Frontal cortex (tissue), 4 donors: ENCODE measurements around the gene UNC13D. TPM values are rescaled to one million over a fixed set of nuclear protein-coding genes. Genes with fewer than 3 reads are reported as not detected.
"Not testable (repeated sequence)": the region's sequence is repeated elsewhere in the genome, so short reads cannot be mapped to it uniquely, and the experiment has no call there.

ENCODE experiments used
- DNase-seq, 2 donors: peaks; one replicate each; pipeline ENCODE4 v3.0.0; 2012; ENCODE audit warnings: low spot score in 2 of 2
- FAIRE-seq: peaks from 2 replicates; lab custom pipeline; 2012; peaks lifted over from hg19 to GRCh38; lab: Jason Lieb, UNC
- total RNA-seq: library from RNA; depleted of rRNA; stranded (reverse); fragments of >200 nt; gene quantifications from one replicate; pipeline ENCODE4 v1.2.3, GENCODE V29; 2014
- donor health status: control.
- donor health status: control.
- donor health status: control.

The UNC13D gene
- total RNA-seq, 1 donor from 2014 or later: 0.41 TPM

DNA sequence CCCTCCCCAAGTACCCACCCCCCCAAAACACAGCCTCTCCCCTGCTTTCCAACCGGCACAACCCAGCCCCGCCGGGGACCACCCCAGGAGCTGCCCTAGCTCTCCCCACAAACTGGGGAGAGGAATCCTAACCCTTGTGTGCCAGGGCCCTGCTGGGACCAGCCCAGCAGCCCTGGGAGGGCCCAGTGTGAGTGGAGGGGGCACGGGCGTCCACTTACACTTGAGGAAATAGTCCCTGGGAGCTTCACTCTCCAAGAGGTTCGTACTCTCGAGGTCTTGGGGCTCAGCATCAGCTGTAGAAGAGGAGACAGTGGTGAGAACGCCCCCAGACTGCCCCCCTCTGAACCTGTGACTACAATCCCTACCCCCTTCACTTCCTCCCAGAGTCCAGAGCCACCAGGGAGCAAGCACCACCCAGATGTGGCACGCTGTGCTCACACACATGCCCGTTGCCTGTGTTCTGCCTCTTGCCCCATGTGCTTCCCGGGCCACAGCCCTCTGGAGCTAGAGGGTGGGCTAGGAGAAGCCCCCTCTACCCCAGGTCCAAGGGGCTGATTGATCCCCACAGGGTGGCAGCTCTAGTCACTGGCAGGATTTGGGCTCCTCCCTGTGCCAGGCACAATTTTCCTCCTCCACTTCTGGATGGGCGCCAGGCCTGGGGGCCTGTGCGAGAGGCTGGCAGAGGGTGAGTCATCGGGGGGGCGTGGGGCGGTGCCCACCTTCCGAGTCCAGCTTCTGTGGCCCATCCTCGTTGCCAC, 31.2 kb upstream of the UNC13D start:
- DNase-seq (peak in 1 of 2 donors; percentile 18), FAIRE-seq (no peak)

DNA sequence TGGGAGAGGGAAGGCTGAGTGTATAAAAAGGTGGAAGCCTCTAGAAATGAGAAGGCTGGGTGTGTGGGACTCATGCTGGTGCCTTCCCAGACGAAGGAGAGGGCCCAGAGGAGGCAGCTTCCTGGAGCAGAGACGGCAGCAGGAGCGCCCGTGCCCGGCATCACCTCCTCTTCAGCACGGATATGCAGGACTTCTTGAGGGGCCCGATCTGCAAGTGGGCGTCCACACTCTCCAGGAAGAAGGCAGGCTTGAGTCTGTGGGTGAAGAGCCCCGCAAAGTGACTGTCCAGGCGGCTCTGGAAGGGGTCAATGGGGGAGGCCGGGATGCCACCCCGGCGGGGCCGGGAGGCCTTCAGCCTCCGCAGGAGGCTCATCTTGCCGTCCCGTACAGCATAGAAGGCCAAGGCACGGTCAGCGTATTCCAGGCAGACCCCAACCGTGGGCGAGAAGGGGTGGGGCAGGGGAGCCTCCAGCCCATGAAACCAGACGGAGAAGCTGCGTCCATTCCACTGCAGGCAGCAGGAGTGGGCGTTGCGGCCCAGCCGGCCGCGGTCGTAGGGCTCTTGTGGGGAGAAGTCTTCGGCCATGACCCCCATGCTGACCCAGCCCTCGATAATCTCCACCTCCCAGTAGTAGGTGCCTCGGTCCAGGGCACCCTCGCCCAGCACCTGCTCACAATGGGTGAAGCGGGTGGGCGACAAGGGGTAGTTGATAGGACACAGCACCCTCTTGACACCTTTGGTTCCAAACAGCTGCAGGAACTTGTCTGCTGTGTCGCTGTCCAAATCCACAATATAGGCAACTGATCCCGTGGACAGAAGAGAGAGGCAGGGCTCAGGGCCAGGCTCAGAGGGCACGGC, 30.3 kb upstream of the UNC13D start:
- peak in 1 of 2 donors; percentile 10 for DNase-seq
- no peak for FAIRE-seq

DNA sequence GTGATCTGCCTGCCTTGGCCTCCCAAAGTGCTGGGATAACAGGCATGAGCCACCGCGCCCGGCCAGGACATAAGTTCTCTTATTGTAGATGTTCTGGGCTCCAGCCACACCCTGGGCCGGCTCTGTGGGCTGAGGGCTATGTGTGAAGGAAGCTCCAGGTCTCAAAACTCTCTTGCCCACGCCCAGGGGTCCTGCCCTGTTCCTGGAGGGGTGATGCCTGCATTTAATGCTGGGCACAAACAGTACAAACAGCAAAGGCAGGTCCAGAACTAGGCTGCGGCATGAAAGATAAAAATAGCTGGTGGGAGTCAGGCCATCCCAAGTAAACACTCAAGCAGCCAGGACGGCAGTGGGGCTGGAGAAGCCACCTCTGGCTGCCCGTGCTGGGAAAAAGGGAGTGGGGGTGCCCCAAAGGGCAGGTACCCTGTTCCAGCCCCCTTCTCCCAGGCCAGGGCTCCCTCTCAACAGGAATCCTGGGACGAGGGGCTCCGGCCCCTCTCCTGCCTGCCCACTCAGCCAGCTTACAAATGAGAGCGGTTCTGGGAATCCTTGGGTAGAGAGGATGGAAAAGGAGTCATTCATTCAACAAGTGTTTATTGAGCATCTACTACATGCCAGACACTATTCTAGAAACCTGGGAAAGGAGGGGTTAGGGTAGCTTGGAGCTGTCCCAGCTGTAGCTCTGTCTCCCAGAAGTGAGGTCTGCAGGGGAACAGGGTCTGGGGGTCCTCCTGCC, 29.6 kb upstream of the UNC13D start:
- FAIRE-seq: no peak
- peak in 1 of 2 donors; percentile 2 for DNase-seq

DNA sequence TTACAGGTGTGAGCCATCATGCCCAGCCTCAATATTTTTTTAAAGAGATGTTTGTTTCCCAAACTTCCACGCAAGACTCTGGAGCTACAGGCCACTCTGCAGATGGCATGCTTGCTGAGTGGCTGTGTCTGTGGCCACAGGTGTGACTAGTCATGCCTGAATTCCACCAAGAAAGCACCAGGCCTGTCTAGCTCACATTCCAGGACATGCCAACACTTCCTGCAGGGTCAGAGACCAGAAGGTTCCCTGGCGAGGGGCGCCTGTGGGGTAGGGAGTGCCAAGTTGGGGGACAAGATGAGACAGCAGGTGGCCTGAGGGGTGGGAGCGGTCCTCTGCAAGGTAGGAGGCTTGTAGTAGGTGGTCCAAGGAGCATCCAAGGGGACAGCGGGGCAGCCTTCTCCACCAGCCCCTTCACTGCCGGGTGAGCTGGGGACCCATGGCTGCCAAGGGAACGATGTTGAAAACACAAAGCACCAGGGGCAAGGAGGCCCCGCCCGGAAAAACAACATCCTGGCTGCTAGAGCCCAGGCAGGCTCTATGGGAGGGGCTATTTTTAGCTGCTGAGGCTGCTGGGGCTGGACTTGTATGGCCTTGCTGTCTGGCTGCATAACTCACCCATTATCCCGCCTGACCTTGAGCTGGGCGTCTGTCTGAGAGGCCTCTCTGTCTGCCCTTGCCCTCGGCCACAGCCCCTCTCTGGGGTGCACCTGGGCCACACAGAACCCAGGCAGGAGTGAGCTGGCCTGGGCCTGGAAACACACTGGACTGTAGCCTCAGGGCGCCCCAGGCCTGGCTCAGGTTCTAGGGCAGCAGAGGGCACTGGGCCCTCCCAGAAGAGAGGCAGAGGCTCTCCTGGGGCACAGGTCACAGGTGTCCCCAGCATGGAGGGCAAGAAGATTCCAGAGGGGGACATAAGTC, 28.5 kb upstream of the UNC13D start:
- no peak for FAIRE-seq
- peak in 1 of 2 donors; percentile 42 for DNase-seq

DNA sequence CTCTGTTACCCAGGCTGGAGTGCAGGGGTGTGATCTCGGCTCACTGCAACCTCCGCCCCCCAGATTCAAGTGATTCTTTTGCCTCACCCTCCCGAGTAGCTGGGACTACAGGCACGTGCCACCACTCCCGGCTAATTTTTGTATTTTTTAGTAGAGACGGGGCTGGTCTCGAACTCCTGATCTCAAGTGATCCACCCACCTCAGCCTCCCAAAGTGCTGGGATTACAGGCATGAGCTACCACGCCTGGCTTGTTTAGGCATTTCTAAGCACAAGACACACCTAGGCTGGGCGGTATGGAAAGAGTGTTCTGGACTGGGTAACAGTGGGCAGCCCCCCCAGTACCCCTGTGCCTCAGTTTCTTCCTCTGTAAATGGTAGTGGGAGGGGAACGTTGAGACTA, 26.0 kb upstream of the UNC13D start:
- not testable (repeated sequence) for FAIRE-seq, DNase-seq

DNA sequence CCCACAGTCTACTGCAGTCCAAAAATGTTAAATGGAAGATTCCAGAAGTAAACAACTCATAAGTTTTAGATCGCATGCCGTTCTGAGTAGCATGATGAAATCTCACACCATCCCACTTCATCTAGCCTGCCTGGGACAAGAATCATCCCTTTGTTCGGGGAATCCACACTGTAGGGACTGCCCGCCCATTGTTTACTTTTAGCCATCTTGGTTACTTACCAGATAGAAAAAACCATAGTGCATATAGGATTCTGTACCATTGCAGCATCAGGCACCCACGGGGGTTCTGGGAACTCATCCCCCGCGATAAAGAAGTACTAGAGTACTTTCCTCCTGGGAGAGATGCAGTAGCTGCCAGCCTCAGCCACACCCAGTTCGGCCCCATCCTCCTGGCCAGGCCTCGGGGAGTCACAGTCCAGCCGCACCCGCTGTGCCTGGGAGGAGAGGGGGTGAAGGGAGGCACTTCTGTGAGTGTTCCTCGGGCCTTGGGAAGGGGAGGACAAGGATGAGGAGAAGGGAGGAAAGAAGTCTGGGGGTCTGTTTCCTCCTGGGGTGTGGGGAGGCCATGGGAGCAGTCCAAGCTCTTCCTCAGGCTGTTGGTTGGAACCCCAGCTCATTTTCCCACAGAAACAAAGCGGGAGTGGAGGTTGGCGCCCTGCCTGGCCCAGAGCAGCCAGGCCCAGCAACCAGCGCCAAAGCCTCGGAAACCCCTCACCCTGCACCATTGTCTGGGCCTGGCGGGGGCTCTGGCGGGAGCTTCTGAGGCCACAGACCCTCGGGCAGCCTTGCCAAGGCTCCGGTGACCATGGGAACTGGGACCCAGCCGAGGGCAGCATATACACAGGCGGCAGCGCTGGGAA, 25.3 kb upstream of the UNC13D start:
- no peak for DNase-seq
- no peak for FAIRE-seq

DNA sequence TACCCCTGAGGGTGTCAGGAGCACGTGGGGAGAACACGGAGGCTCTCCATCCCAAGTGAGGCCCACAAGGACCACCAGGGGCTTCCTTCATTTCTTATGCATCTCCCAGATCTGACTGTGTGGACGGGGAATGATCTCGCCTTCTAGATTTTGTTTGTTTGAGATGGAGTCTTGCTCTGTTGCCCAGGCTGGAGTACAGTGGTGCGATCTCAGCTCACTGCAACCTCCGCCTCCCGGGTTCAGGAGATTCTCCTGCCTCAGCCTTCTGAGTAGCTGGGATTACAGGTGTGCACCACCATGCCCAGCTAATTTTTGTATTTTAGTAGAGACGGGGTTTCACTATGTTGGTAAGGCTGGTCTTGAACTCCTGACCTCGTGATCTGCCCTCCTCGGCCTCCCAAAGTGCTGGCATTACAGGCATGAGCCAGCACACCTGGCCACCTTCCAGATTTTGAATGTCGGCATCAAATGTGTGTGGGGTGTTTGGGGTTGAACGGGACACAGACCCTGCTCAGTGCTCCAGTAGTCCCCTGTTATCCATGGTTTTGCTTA, 24.6 kb upstream of the UNC13D start:
- DNase-seq, FAIRE-seq: not testable (repeated sequence)

DNA sequence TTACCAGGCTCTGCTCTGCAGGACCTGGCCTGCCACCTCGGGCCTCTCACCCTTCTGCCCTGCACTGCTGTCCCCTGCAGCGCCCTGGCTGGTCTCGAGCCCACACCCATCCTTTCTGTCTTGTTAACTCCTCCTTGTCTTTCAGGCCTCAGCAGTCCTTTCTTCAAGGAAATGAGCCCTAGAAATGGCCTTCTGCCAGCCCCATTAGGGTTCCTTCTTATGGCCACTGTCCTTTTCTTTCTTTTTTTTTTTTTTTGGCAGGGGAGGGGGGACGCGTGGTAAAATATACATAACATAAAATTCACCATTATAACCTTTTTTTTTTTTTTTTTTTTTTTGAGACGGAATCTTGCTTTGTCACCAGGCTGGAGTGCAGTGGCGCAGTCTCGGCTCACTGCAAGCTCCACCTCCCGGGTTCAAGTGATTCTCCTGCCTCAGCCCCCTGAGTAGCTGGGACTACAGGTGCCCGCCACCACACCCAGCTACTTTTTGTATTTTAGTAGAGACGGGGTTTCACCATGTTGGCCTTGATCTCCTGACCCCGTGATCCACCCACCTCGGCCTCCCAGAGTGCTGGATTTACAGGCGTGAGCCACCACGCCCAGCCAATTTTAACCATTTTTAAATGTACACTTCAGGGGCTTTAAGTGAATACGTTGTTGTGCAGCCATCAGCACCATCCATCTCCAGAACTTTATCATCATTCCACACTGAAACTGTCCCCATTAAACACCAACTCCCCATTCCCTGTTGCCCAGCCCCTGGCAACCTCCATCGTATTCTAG, 21.4 kb upstream of the UNC13D start:
- DNase-seq: peak in 1 of 2 donors; percentile 3
- not testable (repeated sequence) for FAIRE-seq

DNA sequence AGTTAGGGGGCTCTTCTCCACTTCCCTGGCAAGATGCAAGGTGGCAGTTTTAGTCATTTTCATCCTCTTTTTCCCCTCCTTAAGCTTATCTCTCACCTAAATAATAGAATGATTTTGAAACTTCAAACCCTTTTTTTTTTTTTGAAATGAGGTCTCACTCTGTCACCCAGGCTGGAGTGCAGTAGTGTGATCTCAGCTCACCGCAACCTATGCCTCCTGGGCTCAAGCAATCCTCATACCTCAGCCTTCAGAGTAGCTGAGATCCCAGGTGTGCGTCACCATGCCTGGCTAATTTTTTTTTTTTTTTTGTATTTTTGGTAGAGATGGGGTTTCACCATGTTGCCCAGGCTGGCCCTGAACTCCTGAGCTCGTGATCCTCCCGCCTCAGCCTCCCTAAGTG, 20.7 kb upstream of the UNC13D start:
- DNase-seq, FAIRE-seq: not testable (repeated sequence)

DNA sequence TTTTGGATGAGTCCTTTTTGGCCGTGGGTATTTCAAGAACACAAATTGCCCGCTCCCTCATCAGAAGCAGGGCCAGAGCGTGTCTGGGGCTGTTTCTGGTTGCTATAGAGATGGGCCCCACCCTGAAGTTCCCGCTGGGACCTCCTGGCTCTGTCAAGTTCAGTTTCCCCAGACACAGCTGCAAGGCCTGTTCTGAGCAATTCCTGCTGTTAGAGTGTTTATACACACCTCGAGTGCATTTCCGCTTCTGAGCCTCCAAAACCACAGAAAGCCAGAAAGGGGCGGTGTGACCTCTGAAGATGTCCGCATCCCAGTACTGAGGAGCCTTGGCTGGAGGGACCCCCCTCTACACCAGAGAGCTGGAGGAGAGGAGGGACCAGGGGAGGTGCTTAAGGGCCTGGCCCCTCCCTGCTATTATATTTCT, 20.3 kb upstream of the UNC13D start:
- FAIRE-seq (no peak), DNase-seq (peak in 1 of 2 donors; percentile 24)

DNA sequence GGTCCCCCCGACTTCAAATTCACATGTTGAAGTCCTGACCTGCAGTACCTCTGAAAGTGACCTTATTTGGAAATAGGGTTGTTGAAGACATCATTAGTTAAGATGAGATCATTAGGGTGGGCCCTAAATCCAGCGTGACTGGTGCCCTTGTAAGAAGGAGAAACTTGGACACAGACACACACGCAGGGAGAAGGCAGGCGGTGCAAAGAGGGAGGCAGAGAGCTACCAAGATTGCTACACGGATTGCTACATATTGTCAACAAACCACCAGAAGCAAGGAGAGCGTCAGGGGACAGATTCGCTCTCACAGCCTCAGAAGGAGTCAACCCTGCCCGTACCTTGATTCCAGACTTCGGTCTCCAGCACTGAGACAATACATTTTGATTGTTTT, 17.7 kb upstream of the UNC13D start:
- FAIRE-seq (no peak), DNase-seq (no peak)

DNA sequence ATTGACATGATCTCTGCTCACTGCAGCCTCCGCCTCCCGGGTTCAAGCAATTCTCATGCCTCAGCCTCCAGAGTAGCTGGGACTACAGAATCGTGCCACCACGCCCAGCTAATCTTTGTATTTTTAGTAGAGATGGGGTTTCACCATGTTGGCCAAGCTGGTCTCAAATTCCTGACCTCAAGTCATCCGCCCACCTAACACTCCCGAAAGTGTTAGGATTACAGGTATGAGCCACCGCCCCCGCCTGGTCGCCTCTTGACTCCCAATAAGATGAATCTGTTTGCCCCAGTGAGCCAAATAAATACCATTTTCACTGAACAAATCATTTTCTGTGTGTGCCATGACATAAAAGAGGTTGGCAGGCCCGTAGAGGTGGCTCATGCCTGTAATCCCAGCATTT, 15.2 kb upstream of the UNC13D start:
- DNase-seq, FAIRE-seq: not testable (repeated sequence)

DNA sequence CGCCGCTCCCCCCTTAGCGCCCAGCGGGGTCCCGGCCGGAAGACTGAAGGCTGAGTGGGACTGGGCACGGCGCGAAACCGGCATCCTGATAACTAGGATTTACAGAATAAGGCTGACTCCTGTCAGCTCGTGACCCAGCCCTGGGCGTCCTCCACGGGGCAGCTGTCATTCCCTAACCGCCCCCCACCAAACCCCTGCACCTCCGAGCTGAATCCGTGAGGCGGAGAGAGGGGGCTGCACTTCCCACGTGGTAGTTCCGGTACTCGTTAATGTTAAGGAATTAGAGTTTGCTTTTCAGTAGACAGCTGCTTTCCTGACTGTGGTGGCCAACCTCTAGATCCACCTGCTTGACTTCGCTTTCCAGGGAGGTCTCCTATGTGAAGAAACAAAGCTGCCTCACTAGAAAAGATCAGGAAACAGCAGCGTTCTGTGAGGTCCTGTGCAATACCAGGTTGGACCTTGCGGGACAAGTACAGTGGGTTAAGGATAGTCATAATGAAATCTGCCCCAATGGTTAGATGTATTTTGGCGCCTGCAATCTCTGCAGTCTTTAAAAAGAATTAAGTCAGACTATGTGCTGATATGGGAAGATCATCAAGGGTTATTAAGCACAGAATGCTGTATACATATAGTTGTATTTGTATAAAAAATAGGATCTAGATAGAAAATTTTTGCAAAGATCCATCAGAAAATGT, 12.0 kb upstream of the UNC13D start:
- no peak for DNase-seq
- FAIRE-seq: no peak

DNA sequence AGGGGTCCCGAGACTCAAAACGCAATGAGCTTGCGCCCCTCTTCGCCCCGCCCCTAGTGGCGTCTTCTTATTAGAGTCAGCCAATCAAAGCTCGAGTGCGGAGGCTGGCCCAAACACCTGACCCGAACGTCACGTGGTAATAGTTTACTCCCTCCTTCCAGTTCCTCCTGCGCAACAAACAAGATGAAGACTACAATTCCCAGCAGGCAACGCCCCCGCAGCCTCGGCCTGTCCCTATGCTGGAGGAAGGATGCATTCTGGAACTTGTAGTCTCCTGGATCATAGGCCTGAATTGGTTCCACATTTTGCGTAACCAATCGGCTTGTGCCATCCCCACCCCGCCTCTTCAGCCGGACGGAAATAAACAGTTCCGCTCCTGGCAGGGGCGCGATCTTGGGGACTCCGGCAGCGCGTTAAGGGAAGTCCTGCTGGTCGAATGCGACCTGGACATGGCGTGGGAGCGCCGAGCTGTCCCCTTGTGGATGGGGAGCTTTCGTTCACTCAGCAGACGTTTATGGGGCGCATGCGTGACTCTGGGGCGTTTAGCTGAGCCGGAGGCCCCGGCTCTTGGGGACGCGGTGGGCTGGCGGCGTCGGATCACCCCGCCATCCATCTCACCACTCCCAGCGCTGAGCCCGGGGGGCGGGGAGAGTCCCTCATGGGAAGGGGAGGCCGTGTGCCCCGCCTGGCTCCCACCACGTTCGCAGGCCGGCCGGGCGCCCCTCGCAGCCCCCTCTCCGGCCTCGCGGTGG, 11.3 kb upstream of the UNC13D start, which contains the start of gene WBP2:
TSS of gene WBP2 (minus strand) at position 26 of the 752 bp plus-strand sequence. CDS start 38 bp downstream, outside the sequence.
- FAIRE-seq (peak; percentile 97), DNase-seq (peak; percentile 98 to 99)

DNA sequence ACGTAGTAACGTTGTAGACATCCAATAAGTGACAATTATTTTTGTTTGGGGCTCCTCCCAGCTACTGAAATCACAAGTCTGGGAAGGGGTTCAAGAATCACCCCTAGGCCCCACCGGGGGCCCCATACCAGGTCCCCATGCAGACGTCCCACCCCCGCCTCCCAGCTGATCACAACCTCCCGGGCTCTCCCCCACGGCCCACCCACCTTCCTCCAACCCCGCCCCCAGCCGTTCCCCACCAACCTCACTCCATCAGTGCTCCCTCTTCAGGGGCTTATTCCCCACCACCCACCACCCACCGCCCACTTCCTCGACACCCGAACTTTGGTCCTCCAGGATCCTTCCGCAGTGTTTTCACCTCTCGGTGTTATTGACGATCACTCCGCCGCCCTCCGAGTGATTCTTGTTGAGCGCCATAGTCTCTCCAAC, 10.7 kb upstream of the UNC13D start:
- DNase-seq: no peak
- FAIRE-seq: no peak
